Measurements from ENCODE around the gene TSTD1.

Gene TSTD1

DNA sequence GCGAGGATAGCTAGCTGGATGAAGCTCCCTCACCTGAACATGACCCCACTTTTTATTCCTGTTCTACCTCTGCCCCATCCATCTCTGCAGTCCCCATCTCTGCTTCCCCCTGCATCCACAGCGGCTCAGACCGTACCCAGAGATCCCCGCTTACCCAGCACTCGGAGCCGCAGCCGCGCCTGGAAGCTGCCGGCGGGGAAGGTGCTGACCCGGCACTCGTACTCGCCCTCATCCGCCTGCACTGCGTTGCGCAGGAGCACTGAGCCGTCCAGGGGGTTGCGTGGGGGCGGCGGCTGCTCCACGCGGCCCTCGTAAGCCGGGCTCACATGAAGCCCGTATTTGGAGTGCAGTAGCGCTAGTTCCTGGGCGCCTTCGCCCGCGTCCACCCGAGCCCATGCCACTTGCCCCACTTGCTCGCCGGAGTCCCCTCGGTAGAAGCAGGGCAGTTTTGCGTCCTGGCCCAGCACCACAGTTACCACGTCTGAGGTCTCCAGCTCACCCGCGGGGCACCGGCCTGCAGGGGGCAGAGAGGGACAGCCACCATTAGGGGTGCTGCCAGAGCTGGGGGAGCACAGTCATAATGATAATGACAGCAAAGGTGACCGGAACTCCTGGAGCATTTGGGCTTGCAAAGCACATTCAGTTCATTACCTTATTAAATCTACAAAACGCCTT is 40.8 kb upstream of the TSTD1 start:
- H3K27me3 ChIP-seq (ENCODE audit: insufficient read depth, poor library complexity, severe bottlenecking) = no peaks in the 10 kb centered on the region
- TF ChIP-seq, protein P1, sequence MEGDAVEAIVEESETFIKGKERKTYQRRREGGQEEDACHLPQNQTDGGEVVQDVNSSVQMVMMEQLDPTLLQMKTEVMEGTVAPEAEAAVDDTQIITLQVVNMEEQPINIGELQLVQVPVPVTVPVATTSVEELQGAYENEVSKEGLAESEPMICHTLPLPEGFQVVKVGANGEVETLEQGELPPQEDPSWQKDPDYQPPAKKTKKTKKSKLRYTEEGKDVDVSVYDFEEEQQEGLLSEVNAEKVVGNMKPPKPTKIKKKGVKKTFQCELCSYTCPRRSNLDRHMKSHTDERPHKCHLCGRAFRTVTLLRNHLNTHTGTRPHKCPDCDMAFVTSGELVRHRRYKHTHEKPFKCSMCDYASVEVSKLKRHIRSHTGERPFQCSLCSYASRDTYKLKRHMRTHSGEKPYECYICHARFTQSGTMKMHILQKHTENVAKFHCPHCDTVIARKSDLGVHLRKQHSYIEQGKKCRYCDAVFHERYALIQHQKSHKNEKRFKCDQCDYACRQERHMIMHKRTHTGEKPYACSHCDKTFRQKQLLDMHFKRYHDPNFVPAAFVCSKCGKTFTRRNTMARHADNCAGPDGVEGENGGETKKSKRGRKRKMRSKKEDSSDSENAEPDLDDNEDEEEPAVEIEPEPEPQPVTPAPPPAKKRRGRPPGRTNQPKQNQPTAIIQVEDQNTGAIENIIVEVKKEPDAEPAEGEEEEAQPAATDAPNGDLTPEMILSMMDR (IDR thresholded peaks at IDR 0.05; ENCODE audit: insufficient read depth, low read length) = no peak
- no peak for TF ChIP-seq SPI1 (IDR thresholded peaks at IDR 0.05; ENCODE audit: borderline replicate concordance, low read depth)
- TF ChIP-seq GABPA (IDR thresholded peaks at IDR 0.05; ENCODE audit: low read depth) = no peak
- no peak for TF ChIP-seq POLR2AphosphoS5 (IDR thresholded peaks at IDR 0.05; ENCODE audit: low read depth)
- TF ChIP-seq, protein P2, sequence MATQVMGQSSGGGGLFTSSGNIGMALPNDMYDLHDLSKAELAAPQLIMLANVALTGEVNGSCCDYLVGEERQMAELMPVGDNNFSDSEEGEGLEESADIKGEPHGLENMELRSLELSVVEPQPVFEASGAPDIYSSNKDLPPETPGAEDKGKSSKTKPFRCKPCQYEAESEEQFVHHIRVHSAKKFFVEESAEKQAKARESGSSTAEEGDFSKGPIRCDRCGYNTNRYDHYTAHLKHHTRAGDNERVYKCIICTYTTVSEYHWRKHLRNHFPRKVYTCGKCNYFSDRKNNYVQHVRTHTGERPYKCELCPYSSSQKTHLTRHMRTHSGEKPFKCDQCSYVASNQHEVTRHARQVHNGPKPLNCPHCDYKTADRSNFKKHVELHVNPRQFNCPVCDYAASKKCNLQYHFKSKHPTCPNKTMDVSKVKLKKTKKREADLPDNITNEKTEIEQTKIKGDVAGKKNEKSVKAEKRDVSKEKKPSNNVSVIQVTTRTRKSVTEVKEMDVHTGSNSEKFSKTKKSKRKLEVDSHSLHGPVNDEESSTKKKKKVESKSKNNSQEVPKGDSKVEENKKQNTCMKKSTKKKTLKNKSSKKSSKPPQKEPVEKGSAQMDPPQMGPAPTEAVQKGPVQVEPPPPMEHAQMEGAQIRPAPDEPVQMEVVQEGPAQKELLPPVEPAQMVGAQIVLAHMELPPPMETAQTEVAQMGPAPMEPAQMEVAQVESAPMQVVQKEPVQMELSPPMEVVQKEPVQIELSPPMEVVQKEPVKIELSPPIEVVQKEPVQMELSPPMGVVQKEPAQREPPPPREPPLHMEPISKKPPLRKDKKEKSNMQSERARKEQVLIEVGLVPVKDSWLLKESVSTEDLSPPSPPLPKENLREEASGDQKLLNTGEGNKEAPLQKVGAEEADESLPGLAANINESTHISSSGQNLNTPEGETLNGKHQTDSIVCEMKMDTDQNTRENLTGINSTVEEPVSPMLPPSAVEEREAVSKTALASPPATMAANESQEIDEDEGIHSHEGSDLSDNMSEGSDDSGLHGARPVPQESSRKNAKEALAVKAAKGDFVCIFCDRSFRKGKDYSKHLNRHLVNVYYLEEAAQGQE (IDR thresholded peaks at IDR 0.05; ENCODE audit: insufficient replicate concordance, low read depth) = no peak
- H3K4me3 ChIP-seq (replicated peaks; ENCODE audit: insufficient read depth, low read length) = no peak overlapping the region
- no peak for DNase-seq (ENCODE audit: low read depth in 1 of 2, low spot score in 1 of 2)
- no peak overlapping the region for H3K27ac ChIP-seq (replicated peaks)

DNA sequence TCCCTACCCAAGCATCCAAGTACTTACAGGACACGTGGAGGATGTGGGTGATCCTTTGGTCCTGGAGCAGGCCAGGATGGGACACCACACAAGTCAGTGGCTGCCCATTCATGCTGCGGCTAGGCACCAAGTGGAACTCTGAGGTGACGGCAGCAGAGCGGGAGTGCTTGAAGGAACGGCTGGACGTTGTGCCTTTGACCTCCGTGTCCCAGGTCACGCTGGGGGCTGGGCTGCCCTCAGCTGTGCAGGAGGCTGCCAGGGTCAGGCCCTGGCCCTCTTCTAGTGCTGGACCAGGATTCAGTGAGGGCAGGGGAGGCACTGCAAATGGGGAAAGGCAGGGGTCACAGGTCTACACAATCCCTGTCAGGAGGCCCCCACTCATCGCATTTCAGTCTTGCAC is 38.7 kb upstream of the TSTD1 start:
- Histone ChIP-seq H3K27me3 (ENCODE audit: insufficient read depth, poor library complexity, severe bottlenecking) (no peaks in the 10 kb centered on the region), H3K4me3 (replicated peaks; ENCODE audit: insufficient read depth, low read length) (no peak overlapping the region), H3K27ac (replicated peaks) (no peak overlapping the region)
- TF ChIP-seq SPI1 (IDR thresholded peaks at IDR 0.05; ENCODE audit: borderline replicate concordance, low read depth) (no peak), POLR2AphosphoS5 (IDR thresholded peaks at IDR 0.05; ENCODE audit: low read depth) (no peak), GABPA (IDR thresholded peaks at IDR 0.05; ENCODE audit: low read depth) (no peak)
- TF ChIP-seq, protein P1 (IDR thresholded peaks at IDR 0.05; ENCODE audit: insufficient read depth, low read length) = no peak
- TF ChIP-seq, protein P2 (IDR thresholded peaks at IDR 0.05; ENCODE audit: insufficient replicate concordance, low read depth) = no peak
- DNase-seq (ENCODE audit: low read depth in 1 of 2, low spot score in 1 of 2) = no peak

DNA sequence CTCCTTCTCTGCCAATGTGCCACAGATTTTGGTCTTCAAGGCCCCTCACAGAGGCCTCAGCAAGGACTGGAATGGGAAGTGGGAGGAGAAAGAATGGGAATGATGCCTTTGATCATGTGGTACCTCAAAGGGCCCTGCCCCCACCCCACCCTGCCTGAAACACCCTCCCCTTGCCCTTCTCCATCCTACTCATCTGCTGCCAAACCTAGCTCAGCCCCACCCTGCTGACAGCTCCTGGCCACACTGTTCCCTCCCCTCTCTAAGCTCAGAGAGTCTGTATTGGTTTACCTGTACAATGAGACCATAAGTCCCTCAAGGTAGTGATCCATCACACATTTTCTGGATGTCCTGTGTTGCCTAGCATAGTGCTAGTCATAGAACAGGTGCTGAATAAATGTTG is 37.6 kb upstream of the TSTD1 start:
- DNase-seq (ENCODE audit: low read depth in 1 of 2, low spot score in 1 of 2) = no peak
- Histone ChIP-seq H3K27me3 (ENCODE audit: insufficient read depth, poor library complexity, severe bottlenecking) (no peaks in the 10 kb centered on the region), H3K27ac (replicated peaks) (no peak overlapping the region), H3K4me3 (replicated peaks; ENCODE audit: insufficient read depth, low read length) (no peak overlapping the region)
- no peak for TF ChIP-seq SPI1 (IDR thresholded peaks at IDR 0.05; ENCODE audit: borderline replicate concordance, low read depth)
- TF ChIP-seq, protein P1 (IDR thresholded peaks at IDR 0.05; ENCODE audit: insufficient read depth, low read length) = no peak
- no peak for TF ChIP-seq POLR2AphosphoS5 (IDR thresholded peaks at IDR 0.05; ENCODE audit: low read depth)
- TF ChIP-seq, protein P2 (IDR thresholded peaks at IDR 0.05; ENCODE audit: insufficient replicate concordance, low read depth) = no peak
- TF ChIP-seq GABPA (IDR thresholded peaks at IDR 0.05; ENCODE audit: low read depth) = no peak

Data from HL-60 (cell line).